Measurements from ENCODE around the gene MSRB3.
A peak's percentile ranks its signal among the peaks of the same experiment; 100 is the strongest.

MSRB3 gene

GRCh38 chr12:65331456-65331855, 53.0 kb downstream of the MSRB3 start:
- TF ChIP-seq, protein P1, sequence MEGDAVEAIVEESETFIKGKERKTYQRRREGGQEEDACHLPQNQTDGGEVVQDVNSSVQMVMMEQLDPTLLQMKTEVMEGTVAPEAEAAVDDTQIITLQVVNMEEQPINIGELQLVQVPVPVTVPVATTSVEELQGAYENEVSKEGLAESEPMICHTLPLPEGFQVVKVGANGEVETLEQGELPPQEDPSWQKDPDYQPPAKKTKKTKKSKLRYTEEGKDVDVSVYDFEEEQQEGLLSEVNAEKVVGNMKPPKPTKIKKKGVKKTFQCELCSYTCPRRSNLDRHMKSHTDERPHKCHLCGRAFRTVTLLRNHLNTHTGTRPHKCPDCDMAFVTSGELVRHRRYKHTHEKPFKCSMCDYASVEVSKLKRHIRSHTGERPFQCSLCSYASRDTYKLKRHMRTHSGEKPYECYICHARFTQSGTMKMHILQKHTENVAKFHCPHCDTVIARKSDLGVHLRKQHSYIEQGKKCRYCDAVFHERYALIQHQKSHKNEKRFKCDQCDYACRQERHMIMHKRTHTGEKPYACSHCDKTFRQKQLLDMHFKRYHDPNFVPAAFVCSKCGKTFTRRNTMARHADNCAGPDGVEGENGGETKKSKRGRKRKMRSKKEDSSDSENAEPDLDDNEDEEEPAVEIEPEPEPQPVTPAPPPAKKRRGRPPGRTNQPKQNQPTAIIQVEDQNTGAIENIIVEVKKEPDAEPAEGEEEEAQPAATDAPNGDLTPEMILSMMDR (conservative IDR thresholded peaks at IDR 0.05; ENCODE audit: low read depth, low read length) = no peak
- DNase-seq (ENCODE audit: low read depth) = no peak
- H3K4me3 ChIP-seq (ENCODE audit: low read depth, low read length) = no peak overlapping the region

GRCh38 chr12:65333649-65334048, 55.2 kb downstream of the MSRB3 start:
- H3K4me3 ChIP-seq (ENCODE audit: low read depth, low read length) = no peak overlapping the region
- TF ChIP-seq, protein P1 (conservative IDR thresholded peaks at IDR 0.05; ENCODE audit: low read depth, low read length) = no peak
- DNase-seq (ENCODE audit: low read depth) = no peak

DNA sequence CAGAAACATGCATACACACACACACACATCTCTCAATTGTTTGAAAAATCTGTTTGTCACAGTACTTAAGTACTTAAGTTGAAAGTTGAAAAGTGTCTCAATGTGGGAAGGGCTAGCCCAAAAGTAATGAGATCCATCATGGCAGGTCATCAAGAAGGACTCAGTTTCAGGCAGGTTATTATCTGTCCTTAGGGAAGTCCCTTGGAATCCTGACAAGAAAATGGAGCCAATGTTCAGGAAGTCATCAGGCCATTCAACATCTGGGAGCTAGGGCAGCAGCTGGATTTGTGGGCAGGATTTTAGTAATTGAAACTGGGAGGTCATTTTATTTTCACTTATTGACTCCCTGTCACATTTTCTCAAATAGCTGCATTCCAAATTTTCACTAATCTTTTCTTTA, 56.0 kb downstream of the MSRB3 start:
- DNase-seq (ENCODE audit: low read depth) = no peak
- H3K4me3 ChIP-seq (ENCODE audit: low read depth, low read length) = no peak overlapping the region
- TF ChIP-seq, protein P1 (conservative IDR thresholded peaks at IDR 0.05; ENCODE audit: low read depth, low read length) = no peak

- H3K4me3 ChIP-seq (ENCODE audit: low read depth, low read length) = peak overlapping the region; percentile 12
- TF ChIP-seq, protein P1 (conservative IDR thresholded peaks at IDR 0.05; ENCODE audit: low read depth, low read length) = no peak
- DNase-seq (ENCODE audit: low read depth) = peak; percentile 97
These were observed 56.7 kb downstream of the MSRB3 start for GRCh38 chr12:65335021-65335714.

- DNase-seq (ENCODE audit: low read depth) = peak; percentile 45
- H3K4me3 ChIP-seq (ENCODE audit: low read depth, low read length) = no peak overlapping the region
- TF ChIP-seq, protein P1 (conservative IDR thresholded peaks at IDR 0.05; ENCODE audit: low read depth, low read length) = no peak
These were observed 57.5 kb downstream of the MSRB3 start for GRCh38 chr12:65335981-65336380.

- no peak overlapping the region for H3K4me3 ChIP-seq (ENCODE audit: low read depth, low read length)
- no peak for DNase-seq (ENCODE audit: low read depth)
- TF ChIP-seq, protein P1 (conservative IDR thresholded peaks at IDR 0.05; ENCODE audit: low read depth, low read length) = no peak
These were observed 60.7 kb downstream of the MSRB3 start for GRCh38 chr12:65339161-65339560.

DNA sequence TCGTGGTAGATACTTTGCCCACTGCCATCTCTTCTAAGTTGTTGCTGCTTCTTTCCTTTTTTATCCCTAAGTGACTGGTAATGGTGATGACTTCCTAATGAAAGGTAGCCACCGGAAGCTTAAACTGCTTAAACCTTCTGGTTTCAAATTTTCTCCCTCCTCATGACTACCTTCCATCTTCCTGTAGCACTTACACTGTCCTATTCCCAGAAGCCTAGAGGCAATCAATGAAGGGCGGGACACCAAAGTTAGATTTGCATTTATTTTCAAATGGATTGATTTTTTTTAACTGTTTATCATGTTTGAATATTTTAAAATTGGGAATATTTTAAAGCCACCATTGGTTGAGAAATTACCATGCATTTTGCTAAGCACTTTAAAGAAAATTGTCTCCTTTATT, 64.7 kb downstream of the MSRB3 start:
- no peak overlapping the region for H3K4me3 ChIP-seq (ENCODE audit: low read depth, low read length)
- DNase-seq (ENCODE audit: low read depth) = no peak
- TF ChIP-seq, protein P1 (conservative IDR thresholded peaks at IDR 0.05; ENCODE audit: low read depth, low read length) = no peak

Measured in choroid plexus epithelial cell (primary cell).